Measurements from ENCODE around the gene HHAT.

The HHAT gene

GRCh38 chr1:210482491-210482890 is 153.8 kb downstream of the HHAT start:
- Histone ChIP-seq H3K36me3 (ENCODE audit: insufficient read depth, low read length) (no peaks in the 10 kb centered on the region), H2AFZ (ENCODE audit: low read length, unreplicated experiment) (no peak overlapping the region), H3K27me3 (ENCODE audit: insufficient read depth, low read length) (no peaks in the 10 kb centered on the region; the same call in 1 of the 2 replicates), H3K4me3 (ENCODE audit: low read depth, low read length) (no peak overlapping the region), H3K27ac (ENCODE audit: low read depth, low read length) (no peak overlapping the region), H3K79me2 (ENCODE audit: control insufficient read depth, insufficient read depth, low read length, unreplicated experiment) (no peaks in the 10 kb centered on the region), H3K4me1 (ENCODE audit: control insufficient read depth, insufficient read depth, low read length, unreplicated experiment) (no peaks in the 10 kb centered on the region)

DNA sequence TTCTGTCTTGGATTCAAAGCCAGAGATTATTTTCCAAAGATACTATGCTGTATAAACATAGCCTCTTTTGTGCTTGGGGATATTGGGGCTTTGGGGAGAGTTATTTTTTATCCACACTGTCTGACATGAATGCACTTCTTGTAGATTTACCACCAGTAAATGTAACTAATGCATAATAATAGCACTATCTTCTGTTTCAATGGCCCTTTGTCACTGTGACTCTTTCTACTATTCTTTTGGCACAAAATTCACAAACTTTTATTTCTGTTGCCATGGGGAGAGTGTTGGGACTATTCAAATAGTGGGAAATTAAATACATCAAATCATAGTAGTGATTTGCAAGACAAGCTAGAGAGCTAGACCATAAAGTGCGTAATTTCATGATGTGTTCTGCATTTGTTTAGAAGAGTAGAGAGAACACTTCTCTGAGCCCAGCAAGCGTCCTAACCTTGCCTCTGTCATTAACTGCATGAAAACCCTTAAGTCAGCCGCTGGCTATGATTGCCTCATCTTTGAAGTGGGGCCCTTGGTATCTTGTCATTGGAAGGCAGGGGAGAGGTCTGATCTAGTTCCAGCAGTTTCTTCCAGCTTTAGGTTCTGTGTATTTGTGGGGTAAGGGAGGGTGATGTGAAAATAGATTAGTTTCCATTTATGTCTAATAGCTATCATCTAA is 154.4 kb downstream of the HHAT start:
- Histone ChIP-seq H3K27me3 (ENCODE audit: insufficient read depth, low read length) (no peaks in the 10 kb centered on the region; the same call in 1 of the 2 replicates), H3K4me1 (ENCODE audit: control insufficient read depth, insufficient read depth, low read length, unreplicated experiment) (no peaks in the 10 kb centered on the region), H3K36me3 (ENCODE audit: insufficient read depth, low read length) (no peaks in the 10 kb centered on the region), H3K79me2 (ENCODE audit: control insufficient read depth, insufficient read depth, low read length, unreplicated experiment) (no peaks in the 10 kb centered on the region), H2AFZ (ENCODE audit: low read length, unreplicated experiment) (no peak overlapping the region), H3K27ac (ENCODE audit: low read depth, low read length) (no peak overlapping the region), H3K4me3 (ENCODE audit: low read depth, low read length) (no peak overlapping the region)

GRCh38 chr1:210483821-210484220 is 155.1 kb downstream of the HHAT start:
- H3K79me2 ChIP-seq (ENCODE audit: control insufficient read depth, insufficient read depth, low read length, unreplicated experiment), result no peaks in the 10 kb centered on the region
- H3K27me3 ChIP-seq (ENCODE audit: insufficient read depth, low read length), result no peaks in the 10 kb centered on the region; the same call in 1 of the 2 replicates
- no peak overlapping the region for H3K4me3 ChIP-seq (ENCODE audit: low read depth, low read length)
- H3K4me1 ChIP-seq (ENCODE audit: control insufficient read depth, insufficient read depth, low read length, unreplicated experiment), result no peaks in the 10 kb centered on the region
- no peak overlapping the region for H2AFZ ChIP-seq (ENCODE audit: low read length, unreplicated experiment)
- no peaks in the 10 kb centered on the region for H3K36me3 ChIP-seq (ENCODE audit: insufficient read depth, low read length)
- H3K27ac ChIP-seq (ENCODE audit: low read depth, low read length), result no peak overlapping the region

DNA sequence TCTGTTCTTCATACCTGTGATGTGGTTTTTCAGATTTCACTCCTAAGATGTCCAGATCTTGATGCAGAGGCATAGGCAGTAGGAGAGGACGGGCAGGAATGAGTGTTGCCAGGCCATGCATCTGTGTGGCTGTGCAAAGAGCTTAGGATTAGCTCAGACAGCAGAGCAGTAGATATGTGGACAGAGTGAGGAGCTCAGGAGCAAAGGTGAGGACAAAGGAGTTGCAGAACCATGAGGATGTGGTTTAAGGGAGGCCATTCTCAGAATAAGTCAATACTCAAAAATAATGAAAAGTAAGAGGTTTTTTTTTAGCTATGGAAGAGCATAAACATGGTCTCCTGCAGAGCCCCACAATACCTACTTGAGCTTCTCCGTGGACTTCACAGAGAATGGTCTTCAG is 158.3 kb downstream of the HHAT start:
- Histone ChIP-seq H3K4me3 (ENCODE audit: low read depth, low read length) (no peak overlapping the region), H3K36me3 (ENCODE audit: insufficient read depth, low read length) (no peaks in the 10 kb centered on the region), H3K4me1 (ENCODE audit: control insufficient read depth, insufficient read depth, low read length, unreplicated experiment) (no peaks in the 10 kb centered on the region), H2AFZ (ENCODE audit: low read length, unreplicated experiment) (no peak overlapping the region), H3K27me3 (ENCODE audit: insufficient read depth, low read length) (peaks cover 3% of the 10 kb centered on the region; the same call in 1 of the 2 replicates), H3K27ac (ENCODE audit: low read depth, low read length) (no peak overlapping the region), H3K79me2 (ENCODE audit: control insufficient read depth, insufficient read depth, low read length, unreplicated experiment) (no peaks in the 10 kb centered on the region)

DNA sequence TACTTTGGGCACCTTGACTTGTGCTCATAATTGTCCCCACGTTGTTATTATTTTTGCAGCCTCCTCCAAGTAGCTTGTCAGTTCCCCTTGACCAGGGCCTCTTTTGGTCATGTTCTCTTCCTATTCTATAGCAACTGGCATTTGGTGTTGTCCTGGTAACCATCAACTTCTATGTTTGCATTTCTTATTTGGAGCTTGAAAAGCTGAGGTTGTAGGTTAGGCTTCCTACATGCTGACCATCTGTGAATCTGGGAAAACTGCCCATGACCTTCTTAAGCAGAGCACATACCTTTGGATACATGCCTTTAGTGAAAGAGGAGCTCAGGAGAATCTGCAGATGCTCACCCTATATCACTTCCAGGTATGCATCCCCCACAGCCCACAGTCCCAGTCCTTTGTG is 160.8 kb downstream of the HHAT start:
- H3K4me1 ChIP-seq (ENCODE audit: control insufficient read depth, insufficient read depth, low read length, unreplicated experiment), result no peaks in the 10 kb centered on the region
- no peak overlapping the region for H3K27ac ChIP-seq (ENCODE audit: low read depth, low read length)
- H3K27me3 ChIP-seq (ENCODE audit: insufficient read depth, low read length), result peaks cover 3% of the 10 kb centered on the region; the same call in 1 of the 2 replicates
- no peaks in the 10 kb centered on the region for H3K36me3 ChIP-seq (ENCODE audit: insufficient read depth, low read length)
- H3K79me2 ChIP-seq (ENCODE audit: control insufficient read depth, insufficient read depth, low read length, unreplicated experiment), result no peaks in the 10 kb centered on the region
- no peak overlapping the region for H3K4me3 ChIP-seq (ENCODE audit: low read depth, low read length)
- H2AFZ ChIP-seq (ENCODE audit: low read length, unreplicated experiment), result no peak overlapping the region

DNA sequence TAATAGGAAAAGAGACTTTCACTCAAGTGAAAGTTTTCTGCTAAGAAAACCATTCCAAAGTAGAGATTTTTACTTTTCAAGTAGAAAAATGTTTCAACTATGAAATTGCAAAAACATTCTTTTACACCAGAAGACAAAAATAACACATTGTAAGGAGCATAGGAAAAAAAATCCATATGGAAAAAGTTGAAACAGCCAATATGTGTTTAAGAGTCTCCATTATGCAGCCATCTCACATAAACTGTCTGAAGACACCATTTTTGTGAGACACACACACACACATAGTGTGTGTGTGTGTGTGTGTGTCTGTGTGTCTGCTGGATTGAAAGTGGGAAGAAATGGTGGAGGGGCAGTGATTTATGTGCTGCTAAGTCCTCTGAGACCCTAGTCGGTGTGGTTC is 162.1 kb downstream of the HHAT start:
- no peak overlapping the region for H3K27ac ChIP-seq (ENCODE audit: low read depth, low read length)
- H3K4me1 ChIP-seq (ENCODE audit: control insufficient read depth, insufficient read depth, low read length, unreplicated experiment), result no peaks in the 10 kb centered on the region
- H3K36me3 ChIP-seq (ENCODE audit: insufficient read depth, low read length), result no peaks in the 10 kb centered on the region
- H3K4me3 ChIP-seq (ENCODE audit: low read depth, low read length), result no peak overlapping the region
- no peaks in the 10 kb centered on the region for H3K79me2 ChIP-seq (ENCODE audit: control insufficient read depth, insufficient read depth, low read length, unreplicated experiment)
- no peak overlapping the region for H2AFZ ChIP-seq (ENCODE audit: low read length, unreplicated experiment)
- peaks cover 3% of the 10 kb centered on the region; the same call in 1 of the 2 replicates for H3K27me3 ChIP-seq (ENCODE audit: insufficient read depth, low read length)

GRCh38 chr1:210496063-210496462 is 167.4 kb downstream of the HHAT start:
- no peak overlapping the region for H3K27ac ChIP-seq (ENCODE audit: low read depth, low read length)
- H3K4me3 ChIP-seq (ENCODE audit: low read depth, low read length), result no peak overlapping the region
- no peaks in the 10 kb centered on the region for H3K4me1 ChIP-seq (ENCODE audit: control insufficient read depth, insufficient read depth, low read length, unreplicated experiment)
- no peaks in the 10 kb centered on the region for H3K27me3 ChIP-seq (ENCODE audit: insufficient read depth, low read length)
- no peaks in the 10 kb centered on the region for H3K79me2 ChIP-seq (ENCODE audit: control insufficient read depth, insufficient read depth, low read length, unreplicated experiment)
- H2AFZ ChIP-seq (ENCODE audit: low read length, unreplicated experiment), result no peak overlapping the region
- no peaks in the 10 kb centered on the region for H3K36me3 ChIP-seq (ENCODE audit: insufficient read depth, low read length)

- H3K4me3 ChIP-seq (ENCODE audit: low read depth, low read length), result no peak overlapping the region
- H3K27me3 ChIP-seq (ENCODE audit: insufficient read depth, low read length), result no peaks in the 10 kb centered on the region
- H2AFZ ChIP-seq (ENCODE audit: low read length, unreplicated experiment), result no peak overlapping the region
- H3K4me1 ChIP-seq (ENCODE audit: control insufficient read depth, insufficient read depth, low read length, unreplicated experiment), result no peaks in the 10 kb centered on the region
- H3K79me2 ChIP-seq (ENCODE audit: control insufficient read depth, insufficient read depth, low read length, unreplicated experiment), result no peaks in the 10 kb centered on the region
- no peaks in the 10 kb centered on the region for H3K36me3 ChIP-seq (ENCODE audit: insufficient read depth, low read length)
- no peak overlapping the region for H3K27ac ChIP-seq (ENCODE audit: low read depth, low read length)
These were observed 171.3 kb downstream of the HHAT start for GRCh38 chr1:210499956-210500355.

- Histone ChIP-seq H3K27me3 (ENCODE audit: insufficient read depth, low read length) (no peaks in the 10 kb centered on the region), H3K27ac (ENCODE audit: low read depth, low read length) (no peak overlapping the region), H2AFZ (ENCODE audit: low read length, unreplicated experiment) (no peak overlapping the region), H3K4me3 (ENCODE audit: low read depth, low read length) (no peak overlapping the region), H3K4me1 (ENCODE audit: control insufficient read depth, insufficient read depth, low read length, unreplicated experiment) (no peaks in the 10 kb centered on the region), H3K79me2 (ENCODE audit: control insufficient read depth, insufficient read depth, low read length, unreplicated experiment) (no peaks in the 10 kb centered on the region), H3K36me3 (ENCODE audit: insufficient read depth, low read length) (no peaks in the 10 kb centered on the region)
These were observed 172.1 kb downstream of the HHAT start for GRCh38 chr1:210500831-210501230.

DNA sequence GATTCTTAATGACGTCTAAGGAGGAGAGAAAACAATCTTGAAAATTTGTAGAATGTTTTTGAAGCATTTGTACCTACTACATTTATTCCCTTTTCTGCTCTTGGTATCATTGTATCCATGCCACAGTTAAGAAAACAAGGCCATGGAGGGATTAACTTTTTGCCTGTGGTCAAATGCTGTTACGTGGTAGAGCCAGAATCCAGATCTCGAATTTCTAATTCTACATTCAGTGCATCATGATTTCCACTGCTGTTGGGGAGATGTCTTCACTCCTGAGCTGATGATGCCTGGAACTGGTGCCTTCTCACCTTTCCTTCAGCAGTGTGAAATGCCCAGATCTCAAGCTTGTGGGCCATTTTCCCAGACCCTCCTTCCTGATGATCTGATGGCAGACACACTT is 175.6 kb downstream of the HHAT start:
- Histone ChIP-seq H3K27ac (ENCODE audit: low read depth, low read length) (no peak overlapping the region), H3K36me3 (ENCODE audit: insufficient read depth, low read length) (no peaks in the 10 kb centered on the region), H3K4me1 (ENCODE audit: control insufficient read depth, insufficient read depth, low read length, unreplicated experiment) (no peaks in the 10 kb centered on the region), H2AFZ (ENCODE audit: low read length, unreplicated experiment) (no peak overlapping the region), H3K27me3 (ENCODE audit: insufficient read depth, low read length) (no peaks in the 10 kb centered on the region), H3K4me3 (ENCODE audit: low read depth, low read length) (no peak overlapping the region), H3K79me2 (ENCODE audit: control insufficient read depth, insufficient read depth, low read length, unreplicated experiment) (no peaks in the 10 kb centered on the region)

GRCh38 chr1:210505601-210506496 is 177.1 kb downstream of the HHAT start:
- no peak overlapping the region for H3K4me3 ChIP-seq (ENCODE audit: low read depth, low read length)
- no peaks in the 10 kb centered on the region for H3K36me3 ChIP-seq (ENCODE audit: insufficient read depth, low read length)
- no peaks in the 10 kb centered on the region for H3K79me2 ChIP-seq (ENCODE audit: control insufficient read depth, insufficient read depth, low read length, unreplicated experiment)
- no peaks in the 10 kb centered on the region for H3K27me3 ChIP-seq (ENCODE audit: insufficient read depth, low read length)
- H3K4me1 ChIP-seq (ENCODE audit: control insufficient read depth, insufficient read depth, low read length, unreplicated experiment), result no peaks in the 10 kb centered on the region
- H3K27ac ChIP-seq (ENCODE audit: low read depth, low read length), result no peak overlapping the region
- H2AFZ ChIP-seq (ENCODE audit: low read length, unreplicated experiment), result no peak overlapping the region

Data from ACC112 (cell line).